Heart right ventricle (tissue), 16 donors: ENCODE measurements around the gene RGS19. TPM values are rescaled to one million over a fixed set of nuclear protein-coding genes. Genes with fewer than 3 reads are reported as not detected.

ENCODE experiments used
- ATAC-seq, 8 donors: fragments of 200-7000 bp; cut with Tn5 transposase; one replicate each; pipeline ENCODE4 v1.9.1; 2020; ENCODE audit warnings: mild to moderate bottlenecking in 8 of 8, moderate library complexity in 8 of 8, moderate number of reproducible peaks in 1 of 8
- DNase-seq, 2 donors: peaks; one replicate each; pipeline ENCODE4 v3.0.0-alpha.2; 2020
- H3K27ac ChIP-seq, 10 donors: fragments of 200-600 bp; sonication (generic) in 2 of 10; one replicate each; pipeline versions ENCODE4 v1.5.0 to v1.8.0; 2020 to 2022; ENCODE audit warnings: mild to moderate bottlenecking in 3 of 10
- H3K27me3 ChIP-seq, 7 donors: fragments of 200-600 bp; one replicate each; pipeline ENCODE4 v1.8.0; 2021 to 2022; ENCODE audit warnings: mild to moderate bottlenecking in 2 of 7
- H3K36me3 ChIP-seq, 9 donors: fragments of 200-600 bp; sonication (generic) in 1 of 9; one replicate each; pipeline versions ENCODE4 v1.5.0 to v1.8.0; 2020 to 2022; ENCODE audit warnings: mild to moderate bottlenecking in 2 of 9
- H3K4me1 ChIP-seq, 9 donors: fragments of 200-600 bp; sonication (generic) in 1 of 9; one replicate each; pipeline versions ENCODE4 v1.5.0 to v1.8.0; 2020 to 2022; ENCODE audit warnings: mild to moderate bottlenecking in 4 of 9
- H3K4me3 ChIP-seq, 10 donors: fragments of 200-600 bp; sonication (generic) in 2 of 10; one replicate each; pipeline versions ENCODE4 v1.5.0 to v1.8.0; 2020 to 2022; ENCODE audit warnings: mild to moderate bottlenecking in 7 of 10, moderate library complexity in 2 of 10
- H3K9me3 ChIP-seq, 11 donors: fragments of 200-600 bp in 10 of 11; sonication (generic) in 2 of 11; one replicate each; pipeline versions ENCODE4 v1.5.0 to v1.8.0; 2013 to 2022; ENCODE audit warnings: mild to moderate bottlenecking in 2 of 11, control low read depth in 1 of 11, moderate library complexity in 1 of 11
- CTCF ChIP-seq, 9 donors: fragments of 200-600 bp; sonication (generic) in 2 of 9; IDR thresholded peaks; one replicate each; pipeline versions ENCODE4 v1.5.0 to v1.8.0; 2021 to 2022; ENCODE audit warnings: antibody characterized with exemption in 9 of 9, mild to moderate bottlenecking in 5 of 9, moderate library complexity in 1 of 9
- WGBS, 2 donors: extraction: QIAGEN DNeasy Blood & Tissue Kit; methylation state at CpG; one replicate each; pipeline ENCODE4 v1.1.7; 2013; ENCODE audit warnings: inconsistent platforms in 1 of 2; 5-methylcytosine and 5-hydroxymethylcytosine counted together
- intact Hi-C, 10 donors: fragments of 100-400 bp; cut with DNase I; formaldehyde crosslinking; loops; one replicate each; pipeline versions ENCODE4 v1.11.1 to v1.14.2; 2022
- polyA plus RNA-seq, 2 donors: library from polyadenylated mRNA; stranded (reverse); fragments of 200-250 nt; gene quantifications; one replicate each; pipeline ENCODE4 v1.2.3, GENCODE V29; 2013
- total RNA-seq, 10 donors: library from RNA; stranded (reverse); fragmentation: NEBNext Ultra II Directional in 3 of 10; extraction: Animal tissue kit (Norgen Biotek cat#: 25700) in 3 of 10; gene quantifications; one replicate each; pipeline versions ENCODE4 v1.2.1 to v1.2.4, GENCODE V29; 2021 to 2023
- donor health status: Arrhythmogenic right ventricular cardiomyopathy.
- donor health status: ischemic (EF 13 %, LVEDD 7.1; RV severe dilation, severe dysfunction).
- donor health status: healthy with polysubstance abuse.
- donor health status: DM: no; HTN: yes; CAD: no.
- donor health status: DM: no; HTN: no; CAD: no.
- donor health status: ischemic (EF 25% LVEDD 6.9; RV normal size, moderate dysfunction).
- donor health status: ischemic (EF 25% LVEDD 5.7; RV mildly dilated, moderate dysfunction).
- donor health status: healthy.
- donor health status: DM: yes; HTN: yes; CAD: no.
- donor health status: Ischemic cardiomyopathy.
- donor health status: ischemic (EF 35%, LVEDD 5.7; RV mildly dilated, moderate dysfunction).
- donor health status: nonischemic (EF 11% LVEDD 7.7; RV severe dilation, severe dysfunction).
- donor health status: DM: yes; HTN: yes; CAD: no.
- donor health status: PGD.
- donor health status: ischemic (EF 29% LVEDD 5.4; RV normal size, mild dysfunction).
- donor health status: nonischemic (EF 23%, LVEDD 6.1; RV moderate dilation, normal function).

RGS19 gene
- total and polyA plus RNA-seq, 12 donors = 1.8 to 13.1 (median 4.0) TPM

- H3K9me3 ChIP-seq = no peaks in the 10 kb centered on the region
- WGBS, 2 donors = 92 to 94% methylated on average over 28 of the region's 28 CpGs
- ATAC-seq = no peak
- intact Hi-C loops = no loop called here
- H3K36me3 ChIP-seq = peaks cover 0 to 59% (median 0%) of the 10 kb centered on the region in 9 donors
- no peak for DNase-seq
- no peak overlapping the region for H3K4me3 ChIP-seq
- no peak for TF ChIP-seq CTCF (IDR thresholded peaks at IDR 0.05)
- H3K27ac ChIP-seq = no peak overlapping the region
- H3K27me3 ChIP-seq = no peaks in the 10 kb centered on the region
- H3K4me1 ChIP-seq = peaks cover 9 to 24% (median 17%) of the 10 kb centered on the region in 9 donors
Measured at GRCh38 chr20:64074184-64074789, 5.0 kb downstream of the RGS19 start.

GRCh38 chr20:64073476-64074183 lies 5.7 kb downstream of the RGS19 start:
- no peak for TF ChIP-seq CTCF (IDR thresholded peaks at IDR 0.05)
- DNase-seq = no peak
- no peak overlapping the region for H3K27ac ChIP-seq
- ATAC-seq = no peak
- H3K36me3 ChIP-seq = peaks cover 0 to 59% (median 0%) of the 10 kb centered on the region in 9 donors
- H3K9me3 ChIP-seq = no peaks in the 10 kb centered on the region
- no peaks in the 10 kb centered on the region for H3K27me3 ChIP-seq
- no peak overlapping the region for H3K4me3 ChIP-seq
- WGBS, 2 donors = 91 to 93% methylated on average over 37 of the region's 37 CpGs
- intact Hi-C loops = no loop called here
- H3K4me1 ChIP-seq = peaks cover 5 to 18% (median 11%) of the 10 kb centered on the region in 9 donors

GRCh38 chr20:64072498-64073063 lies 6.7 kb downstream of the RGS19 start:
- Histone ChIP-seq H3K36me3 (peaks cover 0 to 61% (median 0%) of the 10 kb centered on the region in 9 donors), H3K4me3 (no peak overlapping the region), H3K4me1 (peaks cover 0 to 8% (median under 1%) of the 10 kb centered on the region in 9 donors), H3K9me3 (no peaks in the 10 kb centered on the region), H3K27ac (no peak overlapping the region), H3K27me3 (no peaks in the 10 kb centered on the region)
- 81 to 84% methylated on average over 14 of the region's 14 CpGs for WGBS, 2 donors
- DNase-seq = no peak
- TF ChIP-seq CTCF (IDR thresholded peaks at IDR 0.05) = no peak
- no peak for ATAC-seq
- intact Hi-C loops = no loop called here

GRCh38 chr20:64071341-64072332 lies 7.7 kb downstream of the RGS19 start:
- no peak overlapping the region for H3K4me3 ChIP-seq
- no peaks in the 10 kb centered on the region for H3K9me3 ChIP-seq
- intact Hi-C loops = no loop called here
- H3K36me3 ChIP-seq = peaks cover 0 to 61% (median 0%) of the 10 kb centered on the region in 9 donors
- 89 to 92% methylated on average over 29 to 30 of the region's 30 CpGs for WGBS, 2 donors
- TF ChIP-seq CTCF (IDR thresholded peaks at IDR 0.05) = no peak
- H3K4me1 ChIP-seq = peaks cover 0 to 14% (median 0%) of the 10 kb centered on the region in 9 donors
- H3K27ac ChIP-seq = no peak overlapping the region
- no peaks in the 10 kb centered on the region for H3K27me3 ChIP-seq
- DNase-seq = no peak
- no peak for ATAC-seq
